Stromal cell of bone marrow (primary cell): ENCODE measurements around the gene MGARP.

Experiments
- DNase-seq: peaks from one replicate; pipeline ENCODE4 v3.0.0-alpha.2; 2012; ENCODE audit warnings: low read depth

MGARP gene

DNA sequence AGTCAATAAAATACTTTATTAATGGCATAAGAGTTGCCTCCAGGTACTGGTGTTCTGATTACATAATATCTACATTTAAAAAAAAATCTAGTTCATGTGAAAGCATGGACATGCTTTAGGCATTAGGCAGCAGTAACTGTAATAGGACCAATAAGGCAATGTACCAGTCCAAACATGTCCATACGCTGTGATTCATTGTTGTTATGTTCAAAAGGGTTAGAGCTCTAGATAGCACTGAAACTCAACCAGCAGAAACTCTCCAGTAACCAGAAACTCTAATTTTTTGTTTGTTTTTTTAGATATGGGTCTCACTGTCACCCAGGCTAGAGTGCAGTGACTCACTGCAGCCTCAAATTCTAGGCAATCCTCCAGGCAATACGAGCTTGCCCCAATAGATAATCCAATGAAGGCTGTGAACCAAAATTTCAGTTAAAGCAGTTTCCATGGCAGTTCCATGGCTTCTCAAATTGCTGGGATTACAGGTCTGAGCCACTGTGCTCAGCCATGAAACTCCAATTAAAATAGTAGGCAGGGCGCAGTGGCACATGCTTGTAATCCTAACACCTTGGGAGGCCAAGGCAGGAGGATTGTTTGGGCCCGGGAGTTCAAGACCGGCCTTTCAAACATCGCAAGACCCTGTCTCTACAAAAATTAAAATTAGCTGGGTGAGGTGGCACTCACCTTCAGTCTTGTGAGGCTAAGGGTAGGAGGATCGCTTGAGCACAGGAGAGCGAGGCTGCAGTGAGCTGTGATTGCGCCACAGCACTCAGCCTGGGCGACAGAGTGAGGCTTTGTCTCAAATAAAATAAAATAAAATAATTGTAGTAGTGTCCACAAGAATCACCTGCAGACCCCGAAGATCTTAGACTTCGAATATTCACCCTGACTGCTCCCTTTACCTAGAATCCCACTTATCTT is 36.3 kb downstream of the MGARP start:
- DNase-seq = peak; percentile 97

GRCh38 chr4:139242511-139243051 is 37.4 kb downstream of the MGARP start:
- DNase-seq = peak; percentile 59

DNA sequence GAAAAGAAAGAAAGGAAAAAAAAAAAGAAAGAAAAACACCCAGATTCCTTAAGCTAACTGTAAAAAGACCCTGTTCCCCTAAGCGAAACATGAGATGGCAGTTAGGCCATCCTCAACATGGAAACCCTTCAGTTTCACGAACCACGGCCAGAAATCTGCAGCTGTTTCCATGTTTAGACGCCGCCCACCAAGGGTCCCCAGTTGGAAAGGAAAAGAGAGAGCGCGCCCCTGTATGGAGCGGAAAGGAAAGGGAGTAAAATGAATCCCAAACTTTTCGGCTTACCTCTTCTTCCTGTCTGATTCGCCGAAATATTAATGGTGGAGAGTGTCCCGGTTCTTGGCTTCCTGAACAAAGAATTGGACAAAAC is 38.3 kb downstream of the MGARP start:
- DNase-seq = no peak

DNA sequence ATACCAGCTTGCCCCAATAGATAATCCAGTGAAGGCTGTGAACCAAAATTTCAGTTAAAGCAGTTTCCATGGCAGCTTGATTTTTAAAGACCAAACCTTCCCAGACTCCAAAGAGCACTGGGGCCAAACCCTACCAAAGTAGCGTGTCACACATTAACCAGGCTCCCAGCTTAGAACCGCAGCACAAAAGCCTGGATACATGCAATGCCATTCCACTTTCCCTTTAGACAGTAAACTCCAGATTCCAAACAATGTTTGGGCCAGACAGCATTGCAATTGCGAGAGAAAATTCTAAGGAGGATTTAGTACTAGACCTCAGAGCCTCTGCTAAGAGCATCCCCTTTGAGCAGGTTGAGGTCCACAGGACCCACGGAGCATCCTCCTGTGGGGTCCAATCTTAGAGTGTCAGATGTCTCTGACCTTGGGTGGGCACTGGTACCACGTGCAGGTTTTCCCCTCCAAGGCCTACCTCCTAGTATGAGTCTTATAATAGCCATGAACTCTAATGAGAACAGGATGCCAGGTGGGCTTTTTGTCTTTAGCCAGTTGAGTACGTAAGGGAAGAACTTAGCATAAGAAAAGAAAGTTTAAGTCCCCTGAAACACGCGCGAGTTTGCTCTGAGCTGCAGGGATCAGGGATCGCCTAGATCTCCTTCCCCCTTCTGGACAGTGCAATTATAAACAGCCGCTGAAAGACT is 38.8 kb downstream of the MGARP start:
- DNase-seq = no peak

GRCh38 chr4:139239127-139239772 is 40.8 kb downstream of the MGARP start:
- no peak for DNase-seq

- no peak for DNase-seq
These were observed 45.8 kb downstream of the MGARP start for GRCh38 chr4:139234253-139234652.

DNA sequence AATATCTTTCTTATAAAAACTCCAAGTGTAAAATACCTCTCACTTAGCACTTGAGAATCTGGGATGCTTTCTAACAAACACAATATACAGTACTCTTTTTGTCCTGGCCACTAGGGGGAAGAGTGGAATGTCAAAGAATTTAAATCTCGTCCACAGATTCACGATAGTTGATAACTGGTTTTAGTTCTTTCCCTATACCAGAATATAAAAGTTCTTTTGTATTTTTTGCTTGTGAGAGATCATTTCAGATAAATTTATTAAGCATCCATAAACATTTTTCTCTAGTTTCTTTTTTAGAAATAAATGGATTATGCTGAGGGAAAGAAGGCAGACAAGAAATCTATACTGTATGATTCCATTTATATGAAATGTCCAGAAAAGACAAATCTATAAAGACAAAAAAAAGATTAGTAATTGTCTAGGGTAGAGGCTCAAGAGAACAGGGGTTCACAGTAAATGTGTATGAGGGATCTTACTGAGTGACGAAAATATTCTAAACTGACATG is 50.4 kb downstream of the MGARP start:
- DNase-seq = peak; percentile 56

GRCh38 chr4:139227729-139228404 is 52.2 kb downstream of the MGARP start:
- no peak for DNase-seq

- peak; percentile 77 for DNase-seq
These were observed 56.2 kb downstream of the MGARP start for GRCh38 chr4:139223682-139224317.

DNA sequence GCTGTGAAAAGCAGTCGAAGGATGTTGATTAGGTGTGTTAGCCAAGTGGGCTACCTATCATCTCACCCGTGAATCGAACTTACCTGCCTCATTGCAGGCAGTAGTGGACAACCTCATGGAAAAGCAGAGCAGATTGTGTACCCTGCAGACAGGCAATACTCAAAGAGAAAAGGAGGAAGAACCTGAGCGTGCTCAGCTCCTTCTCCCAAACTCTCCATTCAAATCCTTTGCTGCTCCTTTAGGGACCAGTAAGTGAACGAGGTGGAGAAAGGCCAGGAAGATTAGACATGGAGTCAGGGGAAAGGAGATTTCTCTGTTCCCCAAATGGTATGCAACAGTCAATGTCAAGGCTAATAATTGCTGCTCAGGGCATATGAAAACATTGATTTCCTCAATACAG is 57.8 kb downstream of the MGARP start:
- no peak for DNase-seq

DNA sequence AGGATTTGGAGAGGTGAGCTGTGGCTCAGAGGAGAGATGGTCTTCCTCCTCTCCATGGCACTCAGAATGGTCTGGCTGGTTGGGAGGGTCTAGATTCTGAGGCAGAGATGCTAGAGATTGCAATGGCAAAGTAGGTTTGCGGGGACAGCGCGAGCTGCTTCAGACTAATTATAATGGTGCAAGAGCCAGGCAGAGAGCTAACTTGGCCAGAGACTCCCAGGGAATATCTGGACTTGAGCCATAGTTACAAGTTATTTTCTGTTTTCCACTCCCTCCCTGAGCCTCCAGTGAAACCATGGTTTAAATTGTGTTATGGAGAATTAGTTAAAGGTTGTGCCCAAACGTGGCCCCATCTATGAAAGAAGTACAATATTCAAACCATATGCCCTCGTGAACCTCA is 58.3 kb downstream of the MGARP start:
- no peak for DNase-seq

GRCh38 chr4:139219450-139220055 is 60.5 kb downstream of the MGARP start:
- no peak for DNase-seq
